Measurements from ENCODE around the gene S1PR4. TPM values are rescaled to one million over a fixed set of nuclear protein-coding genes. Genes with fewer than 3 reads are reported as not detected.

The S1PR4 gene
- total RNA-seq, 1 experiment from 2014 or later = 0.28 TPM

GRCh38 chr19:3187662-3188511, 9.3 kb downstream of the S1PR4 start (continued):
- no peak for TF ChIP-seq PRDM15 (CRISPR knock-in tag; IDR thresholded peaks at IDR 0.05)
- TF ChIP-seq SP1 (CRISPR knock-in tag; conservative IDR thresholded peaks at IDR 0.05) = no peak
- TF ChIP-seq E2F1 (CRISPR knock-in tag; IDR thresholded peaks at IDR 0.05) = no peak
- no peak for TF ChIP-seq ZNF263 (CRISPR knock-in tag; IDR thresholded peaks at IDR 0.05; ENCODE audit: low read depth)
- TF ChIP-seq ZBTB43 (CRISPR knock-in tag; IDR thresholded peaks at IDR 0.05) = no peak

- ChIA-PET POLR2A (no interaction called here), CTCF (interaction anchor here (1.0 to 1.3 kb wide), 3 partner anchors 16 to 63 kb away, joined by 3 to 5 read pairs (median 4); no protein-coding TSS in a partner anchor)
- peak overlapping the region; percentile 29; the same call in 1 of the 2 replicates for H3K4me3 Mint-ChIP-seq
- TF ChIP-seq IRF1 (CRISPR knock-in tag; IDR thresholded peaks at IDR 0.05) (no peak), ERG (CRISPR knock-in tag; IDR thresholded peaks at IDR 0.05) (no peak), NR2C2 (CRISPR knock-in tag; IDR thresholded peaks at IDR 0.05) (no peak), GABPB1 (CRISPR knock-in tag; IDR thresholded peaks at IDR 0.05) (no peak), TCF7 (CRISPR knock-in tag; IDR thresholded peaks at IDR 0.05; ENCODE audit: low read depth) (no peak)
- H3K4me1 Mint-ChIP-seq = peaks cover 20% of the 10 kb centered on the region
- ATAC-seq (no peak), DNase-seq (ENCODE audit: low spot score) (no peak)
- H3K27me3 Mint-ChIP-seq (ENCODE audit: low read depth) = no peaks in the 10 kb centered on the region
- no peaks in the 10 kb centered on the region for H3K9me3 Mint-ChIP-seq
- 0 out of 2 replicates have a peak overlapping the region, but pooled peaks have one; percentile 21 for H3K27ac Mint-ChIP-seq
- 0 out of 2 replicates have a peak, but pooled peaks cover 2% of the 10 kb centered on the region for H3K36me3 Mint-ChIP-seq
These were observed 10.3 kb downstream of the S1PR4 start for GRCh38 chr19:3188627-3189596.
